SH-SY5Y (cell line): ENCODE measurements around the gene GDF10.

Experiments
- GATA2 ChIP-seq: IDR thresholded peaks from 2 replicates; pipeline ENCODE4 v1.6.1; 2011; ENCODE audit warnings: mild to moderate bottlenecking, low read depth, low read length
- GATA3 ChIP-seq: IDR thresholded peaks from 2 replicates; pipeline ENCODE4 v1.6.1; 2011; ENCODE audit warnings: low read depth, mild to moderate bottlenecking, low read length, moderate library complexity

DNA sequence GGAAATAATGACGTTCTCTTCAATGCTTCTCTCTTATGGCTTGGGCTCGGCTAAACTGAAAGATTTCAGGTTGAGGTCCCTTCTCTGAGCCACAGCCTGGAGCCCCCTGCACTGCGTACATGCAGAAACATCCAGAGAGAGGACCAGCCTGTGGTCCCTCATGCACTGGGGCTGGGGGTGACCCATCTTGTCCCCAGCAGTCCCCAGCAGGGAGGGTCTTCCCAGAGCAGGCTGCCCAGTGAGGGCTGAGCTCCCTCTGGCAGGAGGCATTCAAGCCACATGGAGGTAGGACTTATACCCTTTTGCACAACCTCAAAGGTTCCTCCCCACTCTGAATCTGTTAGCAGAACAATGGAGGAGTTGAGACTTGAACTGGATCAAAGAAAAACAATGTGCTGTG, 7.4 kb downstream of the GDF10 start:
- no peak for TF ChIP-seq GATA2
- no peak for TF ChIP-seq GATA3
